ENCODE measurements around the gene DEK.
"Not testable (repeated sequence)": the region's sequence is repeated elsewhere in the genome, so short reads cannot be mapped to it uniquely, and the experiment has no call there.

The DEK gene

GRCh38 chr6:18242062-18242851 lies 22.1 kb downstream of the DEK start:
- no peak for DNase-seq (ENCODE audit: low read depth)
- no peak for TF ChIP-seq CTCF (IDR thresholded peaks at IDR 0.05; ENCODE audit: insufficient read depth, low read depth, low read length, missing control alignments)
- H3K4me3 ChIP-seq (ENCODE audit: low read depth, low read length), result no peak overlapping the region

GRCh38 chr6:18241208-18242038 lies 22.9 kb downstream of the DEK start:
- DNase-seq (ENCODE audit: low read depth), result no peak
- no peak for TF ChIP-seq CTCF (IDR thresholded peaks at IDR 0.05; ENCODE audit: insufficient read depth, low read depth, low read length, missing control alignments)
- H3K4me3 ChIP-seq (ENCODE audit: low read depth, low read length), result no peak overlapping the region

- no peak overlapping the region for H3K4me3 ChIP-seq (ENCODE audit: low read depth, low read length)
- TF ChIP-seq CTCF (IDR thresholded peaks at IDR 0.05; ENCODE audit: insufficient read depth, low read depth, low read length, missing control alignments), result no peak
- DNase-seq (ENCODE audit: low read depth), result no peak
Measured at GRCh38 chr6:18240230-18240629, 24.1 kb downstream of the DEK start.

GRCh38 chr6:18237167-18237566 lies 27.2 kb downstream of the DEK start:
- H3K4me3 ChIP-seq (ENCODE audit: low read depth, low read length), result no peak overlapping the region
- DNase-seq (ENCODE audit: low read depth), result no peak
- no peak for TF ChIP-seq CTCF (IDR thresholded peaks at IDR 0.05; ENCODE audit: insufficient read depth, low read depth, low read length, missing control alignments)

- no peak overlapping the region for H3K4me3 ChIP-seq (ENCODE audit: low read depth, low read length)
Measured at GRCh38 chr6:18235524-18235923, 28.8 kb downstream of the DEK start.

GRCh38 chr6:18234564-18234963 lies 29.8 kb downstream of the DEK start:
- no peak for TF ChIP-seq CTCF (IDR thresholded peaks at IDR 0.05; ENCODE audit: insufficient read depth, low read depth, low read length, missing control alignments)

More at GRCh38 chr6:18235524-18235923, 28.8 kb downstream of the DEK start:
- TF ChIP-seq CTCF (IDR thresholded peaks at IDR 0.05; ENCODE audit: insufficient read depth, low read depth, low read length, missing control alignments), result no peak
- DNase-seq (ENCODE audit: low read depth), result no peak

GRCh38 chr6:18233770-18234169 lies 30.6 kb downstream of the DEK start:
- not testable (repeated sequence) for DNase-seq (ENCODE audit: low read depth); H3K4me3 ChIP-seq (ENCODE audit: low read depth, low read length)

More at GRCh38 chr6:18234564-18234963, 29.8 kb downstream of the DEK start:
- no peak overlapping the region for H3K4me3 ChIP-seq (ENCODE audit: low read depth, low read length)
- DNase-seq (ENCODE audit: low read depth), result no peak

GRCh38 chr6:18231856-18232255 lies 32.5 kb downstream of the DEK start:
- not testable (repeated sequence) for DNase-seq (ENCODE audit: low read depth)

GRCh38 chr6:18228590-18228989 lies 35.7 kb downstream of the DEK start:
- not testable (repeated sequence) for DNase-seq (ENCODE audit: low read depth); H3K4me3 ChIP-seq (ENCODE audit: low read depth, low read length)

More at GRCh38 chr6:18231856-18232255, 32.5 kb downstream of the DEK start:
- H3K4me3 ChIP-seq (ENCODE audit: low read depth, low read length), result not testable (repeated sequence)

- DNase-seq (ENCODE audit: low read depth); H3K4me3 ChIP-seq (ENCODE audit: low read depth, low read length): not testable (repeated sequence)
Measured at GRCh38 chr6:18227166-18227565, 37.2 kb downstream of the DEK start.
